Stomach (tissue), 9 donors: ENCODE data around the gene CCDC124. TPM values are rescaled to one million over a fixed set of nuclear protein-coding genes. Genes with fewer than 3 reads are reported as not detected.
"Not testable (repeated sequence)": the region's sequence is repeated elsewhere in the genome, so short reads cannot be mapped to it uniquely, and the experiment has no call there.

ENCODE experiments used
- DNase-seq, 2 donors: peaks; one replicate each; pipeline versions ENCODE4 v3.0.0 to v3.0.0-alpha.2; 2013 to 2019
- H3K27ac ChIP-seq, 5 donors: fragments of 200-600 bp in 4 of 5; sonication (generic) in 4 of 5; one replicate each; pipeline ENCODE4 v1.5.1; 2013 to 2019; ENCODE audit warnings: mild to moderate bottlenecking in 1 of 5, moderate library complexity in 1 of 5
- H3K27me3 ChIP-seq, 3 donors: fragments of 200-600 bp; sonication (generic); one replicate each; pipeline ENCODE4 v1.5.1; 2017 to 2019; ENCODE audit warnings: mixed run types in 1 of 3
- H3K36me3 ChIP-seq, 4 donors: fragments of 200-600 bp; sonication (generic); 1 replicate in 3 of 4; 2 replicates in 1 of 4; pipeline ENCODE4 v1.5.1; 2016 to 2019
- H3K4me1 ChIP-seq, 4 donors: fragments of 200-600 bp; sonication (generic); one replicate each; pipeline ENCODE4 v1.5.1; 2016 to 2019
- H3K4me3 ChIP-seq, 4 donors: fragments of 200-600 bp; sonication (generic) in 3 of 4; one replicate each; pipeline ENCODE4 v1.5.1; 2016 to 2019; ENCODE audit warnings: mild to moderate bottlenecking in 1 of 4
- H3K9me3 ChIP-seq, 4 donors: fragments of 200-600 bp; sonication (generic); one replicate each; pipeline ENCODE4 v1.5.1; 2016 to 2019
- EP300 ChIP-seq: sonication (generic); formaldehyde crosslinking; IDR thresholded peaks from one replicate; pipeline ENCODE4 v1.6.1; 2017; ENCODE audit warnings: antibody characterized with exemption
- POLR2A ChIP-seq, 4 donors: fragments of 450-650 bp; IDR thresholded peaks; one replicate each; pipeline ENCODE4 v1.6.1; 2016; ENCODE audit warnings: antibody characterized with exemption in 4 of 4, control low read depth in 2 of 4, mild to moderate bottlenecking in 1 of 4, moderate library complexity in 1 of 4
- POLR2AphosphoS5 ChIP-seq, 3 donors: sonication (generic); formaldehyde crosslinking; IDR thresholded peaks; one replicate each; pipeline ENCODE4 v1.6.1; 2016; ENCODE audit warnings: antibody characterized with exemption in 3 of 3
- WGBS, 5 donors: extraction: QIAGEN DNeasy Blood & Tissue Kit in 3 of 5; methylation state at CpG; one replicate each; pipeline versions ENCODE4 v1.1.5 to v1.1.7; 2013 to 2018; 5-methylcytosine and 5-hydroxymethylcytosine counted together
- intact Hi-C: fragments of 100-400 bp; cut with DNase I; formaldehyde crosslinking; loops from one replicate; pipeline ENCODE4 v1.15.1; 2023; ENCODE audit warnings: low total_unique reads
- polyA plus RNA-seq, 3 donors: library from polyadenylated mRNA; stranded (reverse); fragments of 200-250 nt; gene quantifications; one replicate each; pipeline ENCODE4 v1.2.3, GENCODE V29; 2013
- total RNA-seq, 5 donors: library from RNA; depleted of rRNA; stranded (reverse); fragments of >200 nt; gene quantifications; one replicate each; pipeline versions ENCODE4 v1.1.0 to v1.2.3, GENCODE V29; 2014 to 2016
- TF ChIP-seq, protein P1 (sequence below), 7 experiments: fragments of 450-650 bp in 4 of 7; fragments of 200-600 bp in 3 of 7; sonication (generic) in 3 of 7; IDR thresholded peaks; one replicate each; pipeline ENCODE4 v1.5.1; 2016 to 2019; ENCODE audit warnings: antibody characterized with exemption in 7 of 7, control low read depth in 2 of 7, mild to moderate bottlenecking in 1 of 7
- donor health status: healthy with polysubstance abuse.
- donor health status: Bipolar disorder and iron deficiency.
- donor health status: healthy.

Gene CCDC124
- total and polyA plus RNA-seq, 8 donors = 15.8 to 149 (median 89.3) TPM

DNA sequence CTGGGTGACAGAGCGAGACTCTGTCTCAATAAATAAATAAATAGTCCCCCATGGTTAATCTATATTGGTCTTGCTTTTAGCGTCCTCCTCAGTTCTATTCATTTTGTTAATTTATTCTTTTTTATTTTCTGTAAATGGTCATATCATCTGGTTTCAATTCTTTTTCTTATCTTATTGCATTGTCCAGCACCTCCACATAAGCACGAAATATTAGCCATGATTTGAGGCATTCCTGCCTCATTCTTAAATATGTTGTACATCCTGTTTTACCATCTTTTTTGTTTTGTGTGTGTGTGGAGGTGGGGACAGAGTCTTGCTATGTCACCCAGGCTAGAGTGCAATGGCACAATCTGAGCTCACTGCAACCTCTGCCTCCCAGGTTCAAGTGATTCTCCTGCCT lies 24.6 kb upstream of the CCDC124 start:
- 88 to 95% (median 94%) methylated on average over 3 of the region's 3 CpGs for WGBS, 5 donors
- no peaks in the 10 kb centered on the region for H3K4me1 ChIP-seq
- peaks cover 0 to 19% (median 0%) of the 10 kb centered on the region in 3 donors for H3K27me3 ChIP-seq
- no peaks in the 10 kb centered on the region for H3K36me3 ChIP-seq
- TF ChIP-seq POLR2AphosphoS5 (IDR thresholded peaks at IDR 0.05) (no peak), POLR2A (IDR thresholded peaks at IDR 0.05) (no peak), EP300 (no peak)
- TF ChIP-seq, protein P1, sequence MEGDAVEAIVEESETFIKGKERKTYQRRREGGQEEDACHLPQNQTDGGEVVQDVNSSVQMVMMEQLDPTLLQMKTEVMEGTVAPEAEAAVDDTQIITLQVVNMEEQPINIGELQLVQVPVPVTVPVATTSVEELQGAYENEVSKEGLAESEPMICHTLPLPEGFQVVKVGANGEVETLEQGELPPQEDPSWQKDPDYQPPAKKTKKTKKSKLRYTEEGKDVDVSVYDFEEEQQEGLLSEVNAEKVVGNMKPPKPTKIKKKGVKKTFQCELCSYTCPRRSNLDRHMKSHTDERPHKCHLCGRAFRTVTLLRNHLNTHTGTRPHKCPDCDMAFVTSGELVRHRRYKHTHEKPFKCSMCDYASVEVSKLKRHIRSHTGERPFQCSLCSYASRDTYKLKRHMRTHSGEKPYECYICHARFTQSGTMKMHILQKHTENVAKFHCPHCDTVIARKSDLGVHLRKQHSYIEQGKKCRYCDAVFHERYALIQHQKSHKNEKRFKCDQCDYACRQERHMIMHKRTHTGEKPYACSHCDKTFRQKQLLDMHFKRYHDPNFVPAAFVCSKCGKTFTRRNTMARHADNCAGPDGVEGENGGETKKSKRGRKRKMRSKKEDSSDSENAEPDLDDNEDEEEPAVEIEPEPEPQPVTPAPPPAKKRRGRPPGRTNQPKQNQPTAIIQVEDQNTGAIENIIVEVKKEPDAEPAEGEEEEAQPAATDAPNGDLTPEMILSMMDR (IDR thresholded peaks at IDR 0.05) = no peak
- H3K4me3 ChIP-seq = no peak overlapping the region
- H3K27ac ChIP-seq = no peak overlapping the region
- DNase-seq = no peak
- intact Hi-C loops = no loop called here
- peaks cover 0 to 20% (median 20%) of the 10 kb centered on the region in 4 donors for H3K9me3 ChIP-seq

DNA sequence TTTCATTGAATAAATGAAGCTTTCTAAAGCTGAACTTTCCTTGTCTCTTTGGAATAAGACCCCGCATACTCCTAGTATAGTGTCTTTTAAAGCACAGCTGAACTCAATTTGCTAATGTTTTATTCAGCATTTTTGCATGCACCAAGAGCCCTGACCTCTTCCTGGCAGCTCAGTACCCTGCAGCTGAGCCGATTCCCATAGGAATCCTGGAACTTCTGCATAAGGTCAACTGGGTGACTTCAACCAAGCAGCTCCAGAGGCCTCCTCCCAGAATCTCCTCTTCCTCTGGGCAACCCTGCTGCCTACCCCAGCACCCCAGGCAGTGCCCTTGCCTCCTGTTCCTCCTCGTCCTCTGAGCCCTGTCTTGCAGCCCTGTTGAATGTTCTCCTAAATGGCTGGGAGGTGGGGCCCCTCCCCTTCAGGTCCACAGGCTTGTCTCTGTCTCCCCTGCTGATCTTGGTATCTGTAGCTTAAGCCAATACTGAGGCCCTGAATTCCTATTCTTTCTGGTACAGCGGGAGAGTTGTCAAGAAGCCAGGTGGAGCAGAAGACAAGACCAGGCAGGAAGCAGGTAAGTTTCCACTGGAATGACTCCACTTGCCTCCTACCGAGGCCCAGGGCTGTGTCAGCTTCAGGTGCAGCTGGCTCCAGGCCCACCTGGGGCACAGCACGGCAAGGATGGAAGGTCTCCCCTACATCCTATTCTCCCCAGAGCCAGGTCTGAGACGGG lies 23.6 kb upstream of the CCDC124 start:
- DNase-seq = no peak
- WGBS, 5 donors = 42 to 68% (median 53%) methylated on average over 7 of the region's 7 CpGs
- H3K4me1 ChIP-seq = no peaks in the 10 kb centered on the region
- intact Hi-C loops = no loop called here
- H3K4me3 ChIP-seq = no peak overlapping the region
- peaks cover 0 to 13% (median 0%) of the 10 kb centered on the region in 3 donors for H3K27me3 ChIP-seq
- TF ChIP-seq, protein P1 (IDR thresholded peaks at IDR 0.05) = no peak
- TF ChIP-seq POLR2AphosphoS5 (IDR thresholded peaks at IDR 0.05) (no peak), POLR2A (IDR thresholded peaks at IDR 0.05) (no peak), EP300 (no peak)
- H3K9me3 ChIP-seq = peaks cover 0 to 30% (median 27%) of the 10 kb centered on the region in 4 donors
- no peak overlapping the region for H3K27ac ChIP-seq
- no peaks in the 10 kb centered on the region for H3K36me3 ChIP-seq

DNA sequence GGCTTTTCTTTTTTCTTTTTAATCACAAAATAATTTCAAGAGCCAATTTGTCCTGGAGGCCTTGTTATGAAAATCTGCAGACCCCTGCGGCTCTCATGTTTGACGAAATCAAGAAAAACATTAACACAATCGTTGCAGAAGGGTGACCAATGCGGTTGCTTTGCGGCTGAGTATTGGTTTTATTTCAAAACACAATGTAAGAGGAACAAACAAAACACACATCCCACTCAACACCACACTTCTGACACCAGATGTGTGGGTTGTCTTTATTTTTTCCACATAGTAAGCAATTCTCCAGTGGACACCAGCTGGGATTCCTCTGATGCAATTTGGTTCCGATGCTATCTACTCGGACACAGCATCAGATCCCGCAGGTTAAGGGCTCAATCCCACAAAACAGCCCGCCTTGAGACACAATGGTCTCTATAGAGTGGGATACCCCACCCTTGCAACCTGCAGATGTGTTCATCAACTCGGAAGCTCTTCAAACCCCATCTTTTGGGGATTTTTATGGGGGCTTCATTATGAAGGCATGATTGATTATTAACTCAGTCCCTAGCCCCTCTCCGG lies 21.9 kb upstream of the CCDC124 start:
- Histone ChIP-seq H3K4me1 (peaks cover 0 to under 1% (median 0%) of the 10 kb centered on the region in 4 donors), H3K4me3 (no peak overlapping the region), H3K27ac (no peak overlapping the region), H3K9me3 (peaks cover 0 to 31% (median 28%) of the 10 kb centered on the region in 4 donors), H3K27me3 (peaks cover 0 to 10% (median 0%) of the 10 kb centered on the region in 3 donors), H3K36me3 (no peaks in the 10 kb centered on the region)
- DNase-seq = no peak
- WGBS, 5 donors = 71 to 85% (median 78%) methylated on average over 11 of the region's 11 CpGs
- intact Hi-C loops = no loop called here
- no peak for TF ChIP-seq POLR2AphosphoS5 (IDR thresholded peaks at IDR 0.05)
- TF ChIP-seq POLR2A (IDR thresholded peaks at IDR 0.05) = no peak
- TF ChIP-seq, protein P1 (IDR thresholded peaks at IDR 0.05) = no peak
- TF ChIP-seq EP300 = no peak

DNA sequence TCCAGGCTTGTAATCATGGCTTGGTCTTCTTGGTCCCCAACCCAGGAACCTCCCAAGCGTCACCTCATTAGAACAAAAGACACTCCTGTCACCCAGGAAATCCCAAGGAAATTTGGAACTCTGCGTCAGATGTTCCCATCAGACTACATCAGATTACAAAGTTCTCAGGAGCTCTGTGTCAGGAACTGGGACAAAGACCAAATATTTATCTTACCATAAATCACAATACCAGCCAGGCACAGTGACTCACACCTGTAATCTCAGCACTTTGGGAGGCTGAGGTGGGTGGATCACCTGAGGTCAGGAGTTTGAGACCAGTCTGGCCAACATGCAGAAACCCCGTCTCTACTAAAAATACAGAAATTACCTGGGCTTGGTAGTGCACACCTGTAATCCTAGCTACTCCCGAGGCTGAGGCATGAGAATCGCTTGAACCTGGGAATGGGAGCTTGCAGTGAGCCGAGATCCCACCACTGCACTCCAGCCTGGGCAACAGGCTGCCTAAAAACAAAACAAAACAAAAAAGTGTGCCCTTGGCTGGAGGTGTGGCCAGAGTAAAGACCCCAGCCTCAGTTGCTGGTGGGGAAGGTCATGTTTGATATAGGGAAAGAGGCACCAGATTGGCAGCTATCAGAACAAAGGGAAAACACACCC lies 16.7 kb upstream of the CCDC124 start:
- H3K27ac ChIP-seq = peak overlapping the region; percentile 49 to 80 (median 67)
- H3K4me1 ChIP-seq = peaks cover 4 to 10% (median 7%) of the 10 kb centered on the region in 4 donors
- DNase-seq = peak; percentile 44 to 57
- H3K36me3 ChIP-seq = no peaks in the 10 kb centered on the region
- intact Hi-C loops = no loop called here
- no peak overlapping the region for H3K4me3 ChIP-seq
- TF ChIP-seq, protein P1 (IDR thresholded peaks at IDR 0.05) = no peak
- TF ChIP-seq POLR2AphosphoS5 (IDR thresholded peaks at IDR 0.05) (peak in 2 of 3 donors; percentile 56 to 64), POLR2A (IDR thresholded peaks at IDR 0.05) (no peak)
- peaks cover 0 to 20% (median 16%) of the 10 kb centered on the region in 4 donors for H3K9me3 ChIP-seq
- H3K27me3 ChIP-seq = peaks cover 0 to 16% (median 0%) of the 10 kb centered on the region in 3 donors
- 33 to 49% (median 36%) methylated on average over 6 of the region's 6 CpGs for WGBS, 5 donors

DNA sequence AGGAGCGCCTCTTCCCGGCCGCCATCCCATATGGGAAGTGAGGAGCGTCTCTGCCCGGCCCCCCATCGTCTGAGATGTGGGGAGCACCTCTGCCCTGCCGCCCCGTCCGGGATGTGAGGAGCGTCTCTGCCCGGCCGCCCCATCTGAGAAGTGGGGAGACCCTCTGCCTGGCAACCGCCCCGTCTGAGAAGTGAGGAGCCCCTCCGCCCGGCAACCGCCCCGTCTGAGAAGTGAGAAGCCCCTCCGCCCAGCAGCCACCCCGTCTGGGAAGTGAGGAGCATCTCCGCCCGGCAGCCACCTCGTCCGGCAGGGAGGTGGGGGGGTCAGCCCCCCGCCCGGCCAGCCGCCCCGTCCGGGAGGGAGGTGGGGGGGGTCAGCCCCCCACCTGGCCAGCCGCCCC lies 14.7 kb upstream of the CCDC124 start:
- H3K36me3 ChIP-seq, H3K27ac ChIP-seq, H3K4me3 ChIP-seq, intact Hi-C loops, DNase-seq: not testable (repeated sequence)
- Histone ChIP-seq H3K4me1 (peaks cover 4 to 10% (median 7%) of the 10 kb centered on the region in 4 donors), H3K9me3 (peaks cover 0 to 15% (median 10%) of the 10 kb centered on the region in 4 donors), H3K27me3 (peaks cover 0 to 13% (median 0%) of the 10 kb centered on the region in 3 donors)
- WGBS, 5 donors = 90 to 97% (median 95%) methylated on average over 10 to 25 of the region's 30 CpGs
